Activated naive CD4-positive, alpha-beta T cell treated with Interleukin-2 at 50 U/mL for 16 hours (primary cell): Measurements from ENCODE around the gene HELB.

Experiments
- DNase-seq: peaks from one replicate; pipeline ENCODE4 v3.0.0-alpha.2; 2020

Gene HELB

DNA sequence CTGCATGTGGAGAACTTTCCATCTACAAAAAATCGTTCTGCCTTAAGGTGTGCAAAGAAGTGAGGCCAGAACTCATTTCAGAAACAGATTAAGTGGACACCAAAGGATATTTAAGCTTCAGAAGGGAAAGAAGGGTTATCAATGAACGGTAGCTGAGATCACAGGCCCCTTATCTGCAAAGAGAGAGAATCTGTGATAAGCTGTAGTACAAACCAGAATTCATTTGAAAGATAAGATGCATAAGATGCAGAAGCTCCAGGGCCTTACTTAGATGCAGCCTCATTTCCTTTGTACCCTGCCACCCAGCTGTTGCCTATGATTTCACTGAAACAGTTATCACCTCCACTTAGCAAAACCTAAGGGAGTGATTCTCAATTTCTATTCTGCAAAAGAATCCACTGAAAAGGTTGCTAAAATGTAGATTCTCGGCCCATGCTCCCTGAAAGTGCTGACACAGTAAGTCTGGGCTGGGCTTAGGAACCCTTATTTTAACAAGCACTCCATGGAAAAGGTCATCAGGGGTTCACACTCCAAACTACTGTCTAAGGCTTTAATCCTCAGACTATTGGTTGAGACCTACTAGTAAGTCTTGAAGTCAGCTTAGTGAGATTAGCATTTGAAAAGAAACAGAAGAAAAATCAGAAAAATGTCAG is 64.8 kb downstream of the HELB start:
- DNase-seq, result no peak

DNA sequence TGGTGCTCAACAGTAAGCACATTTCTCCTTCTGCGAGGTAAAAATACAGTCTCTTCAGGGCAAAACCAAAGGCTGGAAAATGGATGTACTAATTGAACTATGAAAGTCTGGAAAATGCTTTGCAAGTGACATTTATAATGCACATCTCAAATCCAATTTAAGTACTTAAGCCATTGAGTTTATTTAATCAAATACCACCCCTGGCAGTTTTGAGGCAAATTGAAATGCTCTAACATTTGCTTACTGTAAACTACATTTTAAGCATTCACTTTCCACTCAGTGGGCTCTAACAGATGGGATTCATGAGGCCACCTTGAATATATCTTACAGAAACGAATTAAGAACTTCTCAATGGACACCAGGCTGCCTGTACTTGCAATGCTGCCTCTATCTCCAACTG is 69.7 kb downstream of the HELB start:
- no peak for DNase-seq

DNA sequence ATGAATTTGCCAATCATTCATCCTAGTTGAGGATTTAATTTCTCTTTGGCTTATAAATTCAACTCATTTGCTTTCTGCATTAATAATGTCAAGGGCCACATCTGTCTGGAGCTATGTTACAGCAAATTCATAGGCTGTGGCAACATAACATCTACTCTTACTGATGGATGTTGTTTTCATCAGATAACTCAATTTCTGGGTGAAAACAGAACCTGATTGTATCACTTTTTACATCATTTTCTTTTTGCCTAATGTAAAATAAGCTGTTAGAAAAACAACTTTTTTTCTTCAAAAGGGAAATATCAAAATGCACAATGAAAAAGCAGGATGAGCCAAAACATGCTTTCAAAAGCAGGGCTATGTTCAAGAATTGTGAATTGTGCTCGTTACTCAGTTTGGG is 73.3 kb downstream of the HELB start:
- DNase-seq, result no peak

DNA sequence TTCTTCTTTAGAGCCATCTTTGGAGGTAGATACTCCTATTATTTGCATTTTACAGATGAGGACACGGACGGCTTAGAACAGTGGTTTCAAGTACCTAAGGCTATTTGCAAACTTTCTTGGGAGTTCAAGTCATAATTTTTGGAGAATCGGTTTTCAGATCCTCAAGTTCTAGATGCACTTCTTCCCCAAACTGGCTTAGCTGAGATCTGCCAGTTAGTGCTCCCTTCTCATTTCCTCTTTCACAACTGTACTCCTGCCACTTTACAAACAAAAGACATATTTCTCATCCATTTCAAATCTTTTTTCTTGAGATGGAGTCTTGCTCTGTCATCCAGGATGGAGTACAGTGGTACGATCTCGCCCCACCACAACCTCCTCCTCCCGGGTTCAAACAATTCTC is 77.3 kb downstream of the HELB start:
- DNase-seq, result no peak

DNA sequence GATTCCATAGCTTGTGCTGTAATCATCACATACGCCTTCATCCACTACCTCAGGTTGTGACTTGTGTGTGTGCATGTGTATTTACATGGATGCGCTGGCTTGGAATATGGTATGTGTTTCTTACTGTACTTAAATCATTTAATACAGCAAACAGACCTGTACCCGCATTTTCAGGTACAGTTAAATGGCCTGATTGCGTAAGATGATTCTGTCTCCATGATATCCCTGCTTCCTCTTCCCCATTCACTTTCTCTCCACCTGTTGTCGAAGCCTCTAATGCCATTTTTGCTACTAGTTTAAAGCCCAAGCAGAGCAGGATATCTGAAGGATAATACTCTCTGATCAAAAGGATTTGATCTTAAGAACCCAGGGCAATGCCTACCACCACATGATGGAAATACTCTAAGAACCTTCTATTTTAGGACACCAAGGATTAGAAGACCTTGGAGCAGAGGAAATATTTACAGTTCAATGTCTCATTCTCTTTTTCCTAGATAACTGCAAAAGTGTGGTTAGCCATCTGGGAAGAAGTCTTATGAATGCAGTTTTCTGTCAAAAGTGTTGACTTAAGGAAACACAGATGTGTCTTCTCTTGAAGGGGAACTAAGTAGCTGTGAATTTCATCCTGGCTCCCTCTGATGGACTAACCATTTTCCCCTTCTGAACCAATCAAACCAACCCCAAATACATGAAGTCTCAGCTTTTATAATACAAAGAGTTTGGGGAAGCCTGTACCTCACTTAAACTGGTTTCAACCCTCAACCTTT is 78.7 kb downstream of the HELB start:
- DNase-seq, result no peak

DNA sequence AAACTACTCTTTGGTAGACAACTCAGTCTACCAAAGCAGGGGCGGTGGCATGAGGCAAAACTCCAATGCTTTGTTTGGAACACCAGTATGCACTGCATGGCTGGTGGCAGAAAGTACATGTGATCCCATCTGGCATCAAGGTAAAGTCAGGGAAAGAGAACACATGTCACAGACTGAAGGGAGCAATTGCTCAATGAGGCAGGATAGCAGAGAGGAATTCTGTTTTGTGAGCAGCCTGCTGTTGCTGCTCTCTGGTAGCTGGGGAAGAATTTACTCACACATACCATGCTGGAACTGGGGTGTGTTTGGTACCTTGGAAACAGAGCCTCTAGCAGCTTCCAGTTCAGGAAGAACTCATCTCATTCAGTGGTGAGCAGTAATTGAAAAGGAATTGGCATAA is 84.8 kb downstream of the HELB start:
- no peak for DNase-seq
